GM13976 (cell line): Measurements from ENCODE around the gene VN1R2.
"Not testable (repeated sequence)": the region's sequence is repeated elsewhere in the genome, so short reads cannot be mapped to it uniquely, and the experiment has no call there.

Experiments used
- DNase-seq: peaks from one replicate; pipeline ENCODE4 v3.0.0; 2012; ENCODE audit warnings: low spot score
- CTCF ChIP-seq: IDR thresholded peaks from 2 replicates; pipeline ENCODE4 v1.5.1; 2012; ENCODE audit warnings: borderline replicate concordance, mild to moderate bottlenecking; ENCODE audit not compliant: insufficient read depth; ENCODE audit errors: extremely low read depth, missing control alignments, control extremely low read depth
- in situ Hi-C: fragments of 300-500 bp; cut with MboI; formaldehyde crosslinking; loops from one replicate; pipeline ENCODE4 v1.12.0; 2022; ENCODE audit warnings: low sequenced_read_pairs, mixed read lengths, inconsistent platforms; ENCODE audit not compliant: unreplicated experiment

The VN1R2 gene

GRCh38 chr19:53257715-53258342 lies at the start of gene VN1R2:
Gene VN1R2 (plus strand): TSS chr19:53258292. CDS start chr19:53258376, 84 bp downstream.
- DNase-seq, in situ Hi-C loops: not testable (repeated sequence)

GRCh38 chr19:53211554-53211953 lies 46.5 kb upstream of the VN1R2 start:
- in situ Hi-C loops, DNase-seq: not testable (repeated sequence)

DNA sequence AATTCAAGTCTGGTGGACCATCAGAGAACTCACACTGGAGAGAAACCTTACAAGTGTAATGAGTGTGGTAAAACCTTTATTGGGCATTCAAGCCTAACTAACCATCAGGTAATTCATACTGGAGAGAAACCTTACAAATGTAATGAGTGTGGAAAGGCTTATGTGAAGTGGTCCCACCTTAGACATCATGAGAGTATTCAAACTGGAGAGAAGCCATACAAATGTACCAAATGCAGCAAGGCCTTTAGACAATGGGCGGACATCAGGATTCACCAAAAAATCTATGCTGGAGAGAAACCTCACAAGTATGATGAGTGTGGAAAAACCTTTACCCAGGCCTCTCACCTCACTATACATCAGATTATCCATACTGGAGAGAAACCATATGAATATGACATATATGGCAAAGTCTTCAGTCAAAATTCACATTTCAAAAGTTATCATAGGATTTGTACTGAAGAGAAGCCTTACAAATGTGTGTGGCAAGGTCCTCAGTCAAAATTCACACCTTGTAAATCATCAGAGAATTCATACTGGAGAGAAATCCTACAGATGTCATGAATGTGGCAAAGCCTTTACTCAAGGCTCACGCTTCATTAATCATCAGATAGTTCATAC lies 45.3 kb upstream of the VN1R2 start:
- no peak for DNase-seq
- in situ Hi-C loops, result no loop called here
- TF ChIP-seq CTCF, result no peak

GRCh38 chr19:53222716-53223115 lies 35.4 kb upstream of the VN1R2 start:
- DNase-seq, in situ Hi-C loops: not testable (repeated sequence)

DNA sequence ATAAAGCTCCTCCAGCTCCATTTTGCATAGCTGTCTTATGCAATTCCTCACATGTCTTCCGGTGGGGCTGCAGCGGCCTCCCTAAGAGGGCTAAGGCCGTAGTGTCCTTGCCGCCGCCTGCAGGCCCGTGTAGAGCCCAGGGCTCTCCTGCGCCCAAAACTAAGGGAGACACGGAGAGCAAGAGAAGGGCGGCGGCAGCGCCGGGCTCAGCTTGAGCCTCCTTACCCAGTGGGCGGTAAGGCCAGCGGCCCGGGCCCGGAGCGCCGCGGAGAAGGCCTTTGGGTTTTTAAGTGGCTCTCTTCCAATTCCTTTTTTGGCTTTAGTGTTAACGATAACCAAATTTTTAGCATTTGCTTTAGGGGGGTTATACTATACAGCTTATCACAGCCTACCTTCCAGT lies 33.5 kb upstream of the VN1R2 start:
- in situ Hi-C loops, result no loop called here
- TF ChIP-seq CTCF, result no peak
- no peak for DNase-seq

GRCh38 chr19:53237114-53237777 lies 20.8 kb upstream of the VN1R2 start:
- TF ChIP-seq CTCF, result no peak
- in situ Hi-C loops, result no loop called here
- no peak for DNase-seq

DNA sequence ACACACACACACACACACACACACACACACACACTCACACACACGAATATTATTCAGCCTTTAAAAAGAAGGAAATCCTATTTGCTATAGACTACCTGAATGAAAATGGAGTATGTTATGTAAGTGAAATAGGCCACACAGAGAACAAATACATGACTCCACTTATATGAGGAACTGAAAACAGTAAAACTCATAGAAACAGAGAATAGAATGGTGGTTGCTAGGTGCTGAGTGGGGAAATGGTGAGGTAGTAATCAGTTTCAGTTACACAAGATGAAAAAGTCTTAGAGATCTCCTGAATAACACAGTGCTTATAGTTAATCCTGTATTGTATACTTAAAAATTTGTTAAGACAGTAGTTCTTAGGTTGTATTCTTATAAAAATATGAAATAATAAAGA lies 11.6 kb upstream of the VN1R2 start:
- peak; percentile 38 for DNase-seq
- in situ Hi-C loops, result no loop called here

More for the DNA sequence above, 11.6 kb upstream of the VN1R2 start:
- TF ChIP-seq CTCF, result no peak
